ENCODE results near the gene KPNA3.
"Not testable (repeated sequence)": the region's sequence is repeated elsewhere in the genome, so short reads cannot be mapped to it uniquely, and the experiment has no call there.

Gene KPNA3

GRCh38 chr13:49733181-49733951 is 59.1 kb downstream of the KPNA3 start:
- Histone ChIP-seq H3K9me3 (ENCODE audit: control insufficient read depth, insufficient read depth, low read length) (no peaks in the 10 kb centered on the region), H3K36me3 (ENCODE audit: control insufficient read depth, insufficient read depth, low read length) (no peaks in the 10 kb centered on the region), H3K4me3 (ENCODE audit: low read depth, low read length) (no peak overlapping the region), H3K27me3 (ENCODE audit: control insufficient read depth, insufficient read depth, low read length) (no peaks in the 10 kb centered on the region), H3K4me1 (ENCODE audit: control insufficient read depth, insufficient read depth, low read length) (no peaks in the 10 kb centered on the region), H3K9ac (ENCODE audit: low read depth, low read length) (no peak overlapping the region)

- Histone ChIP-seq H3K4me3 (ENCODE audit: low read depth, low read length) (no peak overlapping the region), H3K36me3 (ENCODE audit: control insufficient read depth, insufficient read depth, low read length) (no peaks in the 10 kb centered on the region), H3K4me1 (ENCODE audit: control insufficient read depth, insufficient read depth, low read length) (no peaks in the 10 kb centered on the region), H3K27me3 (ENCODE audit: control insufficient read depth, insufficient read depth, low read length) (no peaks in the 10 kb centered on the region), H3K9ac (ENCODE audit: low read depth, low read length) (no peak overlapping the region), H3K9me3 (ENCODE audit: control insufficient read depth, insufficient read depth, low read length) (no peaks in the 10 kb centered on the region)
Observed at GRCh38 chr13:49731766-49732165, 60.7 kb downstream of the KPNA3 start.

- Histone ChIP-seq H3K4me1 (ENCODE audit: control insufficient read depth, insufficient read depth, low read length) (no peaks in the 10 kb centered on the region), H3K9ac (ENCODE audit: low read depth, low read length) (no peak overlapping the region), H3K9me3 (ENCODE audit: control insufficient read depth, insufficient read depth, low read length) (no peaks in the 10 kb centered on the region), H3K36me3 (ENCODE audit: control insufficient read depth, insufficient read depth, low read length) (peaks cover 2% of the 10 kb centered on the region), H3K27me3 (ENCODE audit: control insufficient read depth, insufficient read depth, low read length) (no peaks in the 10 kb centered on the region), H3K4me3 (ENCODE audit: low read depth, low read length) (no peak overlapping the region)
Observed at GRCh38 chr13:49716615-49717014, 75.9 kb downstream of the KPNA3 start.

GRCh38 chr13:49714757-49715156 is 77.7 kb downstream of the KPNA3 start:
- no peaks in the 10 kb centered on the region for H3K36me3 ChIP-seq (ENCODE audit: control insufficient read depth, insufficient read depth, low read length)
- no peak overlapping the region for H3K9ac ChIP-seq (ENCODE audit: low read depth, low read length)
- no peaks in the 10 kb centered on the region for H3K9me3 ChIP-seq (ENCODE audit: control insufficient read depth, insufficient read depth, low read length)

GRCh38 chr13:49711218-49711863 is 81.1 kb downstream of the KPNA3 start:
- H3K9me3 ChIP-seq (ENCODE audit: control insufficient read depth, insufficient read depth, low read length) = no peaks in the 10 kb centered on the region
- H3K27me3 ChIP-seq (ENCODE audit: control insufficient read depth, insufficient read depth, low read length) = no peaks in the 10 kb centered on the region
- no peak overlapping the region for H3K4me3 ChIP-seq (ENCODE audit: low read depth, low read length)
- H3K9ac ChIP-seq (ENCODE audit: low read depth, low read length) = no peak overlapping the region
- no peaks in the 10 kb centered on the region for H3K36me3 ChIP-seq (ENCODE audit: control insufficient read depth, insufficient read depth, low read length)
- H3K4me1 ChIP-seq (ENCODE audit: control insufficient read depth, insufficient read depth, low read length) = no peaks in the 10 kb centered on the region

More at GRCh38 chr13:49714757-49715156, 77.7 kb downstream of the KPNA3 start:
- Histone ChIP-seq H3K4me1 (ENCODE audit: control insufficient read depth, insufficient read depth, low read length) (no peaks in the 10 kb centered on the region), H3K4me3 (ENCODE audit: low read depth, low read length) (no peak overlapping the region), H3K27me3 (ENCODE audit: control insufficient read depth, insufficient read depth, low read length) (no peaks in the 10 kb centered on the region)

- not testable (repeated sequence) for H3K9me3 ChIP-seq (ENCODE audit: control insufficient read depth, insufficient read depth, low read length); H3K4me1 ChIP-seq (ENCODE audit: control insufficient read depth, insufficient read depth, low read length); H3K36me3 ChIP-seq (ENCODE audit: control insufficient read depth, insufficient read depth, low read length); H3K27me3 ChIP-seq (ENCODE audit: control insufficient read depth, insufficient read depth, low read length); H3K4me3 ChIP-seq (ENCODE audit: low read depth, low read length); H3K9ac ChIP-seq (ENCODE audit: low read depth, low read length)
Observed at GRCh38 chr13:49704264-49704663, 88.2 kb downstream of the KPNA3 start.

GRCh38 chr13:49701491-49701890 is 91.0 kb downstream of the KPNA3 start:
- Histone ChIP-seq H3K36me3 (ENCODE audit: control insufficient read depth, insufficient read depth, low read length) (peaks cover 4% of the 10 kb centered on the region), H3K4me3 (ENCODE audit: low read depth, low read length) (no peak overlapping the region), H3K9ac (ENCODE audit: low read depth, low read length) (no peak overlapping the region), H3K27me3 (ENCODE audit: control insufficient read depth, insufficient read depth, low read length) (no peaks in the 10 kb centered on the region), H3K9me3 (ENCODE audit: control insufficient read depth, insufficient read depth, low read length) (no peaks in the 10 kb centered on the region), H3K4me1 (ENCODE audit: control insufficient read depth, insufficient read depth, low read length) (no peaks in the 10 kb centered on the region)

GRCh38 chr13:49697468-49697867 is 95.0 kb downstream of the KPNA3 start:
- H3K4me3 ChIP-seq (ENCODE audit: low read depth, low read length) = no peak overlapping the region

GRCh38 chr13:49694446-49694845 is 98.0 kb downstream of the KPNA3 start:
- Histone ChIP-seq H3K9ac (ENCODE audit: low read depth, low read length) (no peak overlapping the region), H3K36me3 (ENCODE audit: control insufficient read depth, insufficient read depth, low read length) (no peaks in the 10 kb centered on the region)

More at GRCh38 chr13:49697468-49697867, 95.0 kb downstream of the KPNA3 start:
- peaks cover 4% of the 10 kb centered on the region for H3K36me3 ChIP-seq (ENCODE audit: control insufficient read depth, insufficient read depth, low read length)
- H3K4me1 ChIP-seq (ENCODE audit: control insufficient read depth, insufficient read depth, low read length) = no peaks in the 10 kb centered on the region
- no peaks in the 10 kb centered on the region for H3K9me3 ChIP-seq (ENCODE audit: control insufficient read depth, insufficient read depth, low read length)
- no peaks in the 10 kb centered on the region for H3K27me3 ChIP-seq (ENCODE audit: control insufficient read depth, insufficient read depth, low read length)
- no peak overlapping the region for H3K9ac ChIP-seq (ENCODE audit: low read depth, low read length)

GRCh38 chr13:49693877-49694276 is 98.6 kb downstream of the KPNA3 start:
- H3K27me3 ChIP-seq (ENCODE audit: control insufficient read depth, insufficient read depth, low read length) = no peaks in the 10 kb centered on the region
- H3K36me3 ChIP-seq (ENCODE audit: control insufficient read depth, insufficient read depth, low read length) = no peaks in the 10 kb centered on the region
- no peak overlapping the region for H3K9ac ChIP-seq (ENCODE audit: low read depth, low read length)
- H3K9me3 ChIP-seq (ENCODE audit: control insufficient read depth, insufficient read depth, low read length) = no peaks in the 10 kb centered on the region
- no peak overlapping the region for H3K4me3 ChIP-seq (ENCODE audit: low read depth, low read length)
- H3K4me1 ChIP-seq (ENCODE audit: control insufficient read depth, insufficient read depth, low read length) = no peaks in the 10 kb centered on the region

More at GRCh38 chr13:49694446-49694845, 98.0 kb downstream of the KPNA3 start:
- no peaks in the 10 kb centered on the region for H3K9me3 ChIP-seq (ENCODE audit: control insufficient read depth, insufficient read depth, low read length)
- no peaks in the 10 kb centered on the region for H3K27me3 ChIP-seq (ENCODE audit: control insufficient read depth, insufficient read depth, low read length)
- no peak overlapping the region for H3K4me3 ChIP-seq (ENCODE audit: low read depth, low read length)
- H3K4me1 ChIP-seq (ENCODE audit: control insufficient read depth, insufficient read depth, low read length) = no peaks in the 10 kb centered on the region

- no peaks in the 10 kb centered on the region for H3K9me3 ChIP-seq (ENCODE audit: control insufficient read depth, insufficient read depth, low read length)
- H3K9ac ChIP-seq (ENCODE audit: low read depth, low read length) = no peak overlapping the region
- H3K27me3 ChIP-seq (ENCODE audit: control insufficient read depth, insufficient read depth, low read length) = no peaks in the 10 kb centered on the region
- H3K4me1 ChIP-seq (ENCODE audit: control insufficient read depth, insufficient read depth, low read length) = no peaks in the 10 kb centered on the region
- no peak overlapping the region for H3K4me3 ChIP-seq (ENCODE audit: low read depth, low read length)
- H3K36me3 ChIP-seq (ENCODE audit: control insufficient read depth, insufficient read depth, low read length) = no peaks in the 10 kb centered on the region
Observed at GRCh38 chr13:49693191-49693733, 99.2 kb downstream of the KPNA3 start.
